Dendritic cell treated with granulocyte-macrophage colony-stimulating factor and Interleukin-4, amounts not matched to agents 40 ng/mL and 50 ng/mL, for 4 days (primary cell): ENCODE data around the gene TRAIP.
"Not testable (repeated sequence)": the region's sequence is repeated elsewhere in the genome, so short reads cannot be mapped to it uniquely, and the experiment has no call there.

ENCODE experiments used
- H3K27ac Mint-ChIP-seq: one replicate; pipeline ENCODE4 v1.8.0; 2022; ENCODE audit warnings: mild to moderate bottlenecking, mixed read lengths
- H3K27me3 Mint-ChIP-seq: one replicate; pipeline ENCODE4 v1.8.0; 2022; ENCODE audit warnings: mild to moderate bottlenecking, mixed read lengths
- H3K36me3 Mint-ChIP-seq: one replicate; pipeline ENCODE4 v1.8.0; 2022; ENCODE audit warnings: low read depth, mixed read lengths
- H3K4me1 Mint-ChIP-seq: one replicate; pipeline ENCODE4 v1.8.0; 2022; ENCODE audit warnings: low read depth, mixed read lengths
- H3K4me3 Mint-ChIP-seq: one replicate; pipeline ENCODE4 v1.8.0; 2022; ENCODE audit warnings: mild to moderate bottlenecking, moderate library complexity, mixed read lengths
- H3K9me3 Mint-ChIP-seq: one replicate; pipeline ENCODE4 v1.8.0; 2022; ENCODE audit warnings: mixed read lengths
- intact Hi-C: fragments of 100-400 bp; cut with micrococcal nuclease; formaldehyde crosslinking; loops from one replicate; pipeline ENCODE4 v1.15.0; 2022

The TRAIP gene

DNA sequence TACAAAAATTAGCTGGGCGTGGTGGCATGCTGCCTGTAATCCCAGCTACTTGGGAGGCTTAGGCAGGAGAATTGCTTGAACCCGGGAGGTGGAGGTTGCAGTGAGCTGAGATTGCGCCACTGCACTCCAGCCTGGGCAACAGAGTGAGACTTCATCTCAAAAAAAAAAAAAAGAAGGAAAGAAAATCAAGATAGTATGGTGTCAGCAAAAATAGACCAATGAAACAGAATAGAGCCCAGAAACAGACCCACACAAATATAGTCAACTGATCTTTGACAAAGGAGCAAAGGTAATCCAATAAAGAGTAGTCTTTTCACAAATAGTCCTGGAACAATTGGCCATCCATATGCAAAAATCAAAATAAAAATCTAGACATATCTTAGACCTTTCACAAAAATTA lies 33.2 kb downstream of the TRAIP start:
- H3K27me3 Mint-ChIP-seq, H3K36me3 Mint-ChIP-seq, H3K9me3 Mint-ChIP-seq, H3K27ac Mint-ChIP-seq, intact Hi-C loops, H3K4me1 Mint-ChIP-seq, H3K4me3 Mint-ChIP-seq: not testable (repeated sequence)

DNA sequence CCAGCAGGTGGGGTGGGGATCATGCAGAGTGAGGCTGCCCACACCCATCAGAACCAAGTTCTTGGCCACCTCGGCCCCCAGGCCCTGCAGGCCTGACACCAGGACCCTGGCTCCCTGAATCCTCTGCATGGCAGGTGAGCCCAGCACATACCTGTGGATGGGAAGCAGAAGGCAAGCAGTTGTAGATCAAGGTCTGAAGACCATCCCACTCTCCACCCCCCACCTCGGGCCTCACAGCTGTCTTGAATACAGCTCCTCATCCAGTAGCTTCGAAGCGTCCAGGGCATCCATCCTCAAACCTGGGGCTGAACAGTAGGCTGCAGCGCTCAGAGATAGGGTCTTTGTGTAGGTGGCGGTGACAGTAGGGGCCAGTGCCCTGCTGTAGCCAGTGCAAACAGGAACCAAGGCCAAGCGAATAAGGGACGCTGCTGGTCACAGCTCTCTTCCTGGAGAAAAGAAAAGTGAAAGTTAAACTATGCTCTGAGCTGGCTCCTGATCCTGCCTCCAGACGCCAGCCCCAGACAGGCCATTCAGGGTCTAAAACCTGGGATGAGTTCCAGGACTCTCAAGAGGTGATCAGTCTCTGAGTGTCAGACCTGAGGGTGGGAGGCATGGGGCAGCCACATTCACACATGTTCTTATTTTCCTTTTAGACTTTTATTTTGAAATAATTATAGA lies 42.7 kb downstream of the TRAIP start, which contains the start of gene UBA7:
Gene UBA7, minus strand, starts transcription at position 457 of the 678 bp plus-strand sequence. Its CDS starts 166 bp downstream, at position 291.
- Mint-ChIP-seq H3K9me3 (no peaks in the 10 kb centered on the region), H3K4me3 (peak within 1 kb of the TSS; percentile 82), H3K27me3 (no peaks in the 10 kb centered on the region), H3K27ac (peak within 1 kb of the TSS; percentile 89), H3K4me1 (peaks cover 39% of the 10 kb centered on the region), H3K36me3 (peaks cover 43% of the 10 kb centered on the region)
- intact Hi-C loops = no loop called here

DNA sequence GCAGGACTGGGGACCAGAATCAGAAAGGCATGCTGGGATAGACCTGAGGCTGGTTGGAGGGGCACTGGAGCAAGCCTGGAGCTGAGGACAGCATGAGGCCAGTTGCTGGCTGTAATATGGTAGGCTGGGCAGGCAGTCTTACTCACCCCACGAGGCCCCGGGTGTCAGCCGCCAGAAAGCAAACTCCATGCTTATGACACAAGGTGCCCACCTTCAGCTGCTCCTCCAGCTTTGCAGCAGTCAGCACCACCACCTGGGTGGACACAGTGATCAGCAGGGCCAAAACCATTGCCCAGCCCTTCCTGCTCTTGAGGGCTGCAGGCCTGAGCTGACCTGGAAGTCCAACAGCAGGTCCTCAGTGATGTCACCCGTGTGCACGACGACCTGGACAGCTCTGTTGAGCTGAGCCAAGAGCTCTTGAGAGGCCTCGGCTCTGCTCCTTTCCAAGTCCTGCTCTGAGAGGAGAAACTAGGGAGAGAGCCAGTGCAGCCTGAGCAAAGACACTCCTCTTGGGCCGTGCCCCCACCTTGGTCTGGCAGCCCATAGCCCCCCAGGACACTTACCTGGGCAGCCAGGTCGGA lies 43.4 kb downstream of the TRAIP start:
- Mint-ChIP-seq H3K27me3 (no peaks in the 10 kb centered on the region), H3K9me3 (no peaks in the 10 kb centered on the region), H3K4me3 (peak overlapping the region; percentile 82), H3K4me1 (peaks cover 45% of the 10 kb centered on the region), H3K36me3 (peaks cover 50% of the 10 kb centered on the region), H3K27ac (peak overlapping the region; percentile 89)
- intact Hi-C loops = no loop called here

DNA sequence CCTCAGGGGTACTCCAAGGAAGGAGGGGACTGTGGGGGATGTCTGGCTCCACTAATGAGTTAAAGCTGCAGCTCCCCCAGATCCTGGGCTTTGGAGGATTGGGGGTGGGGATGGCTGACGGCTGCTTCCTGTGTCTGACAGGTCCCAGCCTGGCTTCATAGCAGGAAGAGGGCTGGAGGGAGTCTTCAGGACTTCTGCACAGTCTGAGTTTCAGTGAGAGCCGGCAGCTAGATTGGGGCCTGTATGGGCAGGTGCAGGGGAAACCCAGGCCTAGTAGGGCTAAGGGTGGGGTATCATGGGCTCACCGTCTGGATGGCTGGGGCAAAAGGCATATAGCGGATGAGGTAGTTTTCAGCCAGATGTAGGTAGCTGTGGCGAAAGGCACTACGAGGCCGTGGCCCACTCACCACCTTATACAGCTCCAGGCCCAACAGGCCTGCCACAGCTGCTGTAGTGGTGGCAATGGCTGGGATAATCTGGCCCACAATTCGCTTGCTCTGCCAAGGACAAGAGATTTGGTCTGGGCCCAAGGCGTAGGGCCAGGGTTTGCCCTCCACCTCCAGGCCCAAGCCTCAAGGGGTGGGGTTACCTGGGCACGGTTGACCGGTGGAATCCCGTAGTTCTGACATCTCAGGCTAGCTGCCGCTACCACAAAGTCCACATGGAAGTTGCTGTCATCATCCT lies 48.8 kb downstream of the TRAIP start:
- intact Hi-C loops = no loop called here
- peaks cover 56% of the 10 kb centered on the region for H3K36me3 Mint-ChIP-seq
- no peaks in the 10 kb centered on the region for H3K9me3 Mint-ChIP-seq
- peaks cover 78% of the 10 kb centered on the region for H3K4me1 Mint-ChIP-seq
- no peak overlapping the region for H3K27ac Mint-ChIP-seq
- H3K4me3 Mint-ChIP-seq = no peak overlapping the region
- peaks cover 10% of the 10 kb centered on the region for H3K27me3 Mint-ChIP-seq

DNA sequence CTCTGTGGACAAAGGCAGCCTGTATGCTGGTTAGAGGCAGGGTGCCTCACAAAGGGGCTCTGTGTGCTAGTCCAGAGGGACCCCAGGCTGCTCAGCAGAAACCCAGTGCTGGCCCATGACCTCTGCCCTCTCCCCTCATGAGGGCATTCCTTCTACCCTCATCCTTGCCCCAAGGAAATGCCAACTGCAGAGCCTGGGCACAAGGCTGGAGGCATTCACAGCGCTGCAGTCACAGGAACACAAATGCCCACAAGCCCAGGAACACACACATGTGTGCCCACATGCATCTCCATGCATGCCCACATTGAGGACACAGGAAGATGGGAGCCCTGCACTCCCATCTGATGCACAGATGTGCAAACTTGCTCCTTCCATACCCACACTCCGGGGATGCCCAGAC lies 49.5 kb downstream of the TRAIP start:
- H3K4me3 Mint-ChIP-seq = no peak overlapping the region
- H3K27ac Mint-ChIP-seq = no peak overlapping the region
- peaks cover 49% of the 10 kb centered on the region for H3K36me3 Mint-ChIP-seq
- H3K9me3 Mint-ChIP-seq = no peaks in the 10 kb centered on the region
- H3K4me1 Mint-ChIP-seq = peaks cover 78% of the 10 kb centered on the region
- intact Hi-C loops = no loop called here
- H3K27me3 Mint-ChIP-seq = peaks cover 17% of the 10 kb centered on the region

DNA sequence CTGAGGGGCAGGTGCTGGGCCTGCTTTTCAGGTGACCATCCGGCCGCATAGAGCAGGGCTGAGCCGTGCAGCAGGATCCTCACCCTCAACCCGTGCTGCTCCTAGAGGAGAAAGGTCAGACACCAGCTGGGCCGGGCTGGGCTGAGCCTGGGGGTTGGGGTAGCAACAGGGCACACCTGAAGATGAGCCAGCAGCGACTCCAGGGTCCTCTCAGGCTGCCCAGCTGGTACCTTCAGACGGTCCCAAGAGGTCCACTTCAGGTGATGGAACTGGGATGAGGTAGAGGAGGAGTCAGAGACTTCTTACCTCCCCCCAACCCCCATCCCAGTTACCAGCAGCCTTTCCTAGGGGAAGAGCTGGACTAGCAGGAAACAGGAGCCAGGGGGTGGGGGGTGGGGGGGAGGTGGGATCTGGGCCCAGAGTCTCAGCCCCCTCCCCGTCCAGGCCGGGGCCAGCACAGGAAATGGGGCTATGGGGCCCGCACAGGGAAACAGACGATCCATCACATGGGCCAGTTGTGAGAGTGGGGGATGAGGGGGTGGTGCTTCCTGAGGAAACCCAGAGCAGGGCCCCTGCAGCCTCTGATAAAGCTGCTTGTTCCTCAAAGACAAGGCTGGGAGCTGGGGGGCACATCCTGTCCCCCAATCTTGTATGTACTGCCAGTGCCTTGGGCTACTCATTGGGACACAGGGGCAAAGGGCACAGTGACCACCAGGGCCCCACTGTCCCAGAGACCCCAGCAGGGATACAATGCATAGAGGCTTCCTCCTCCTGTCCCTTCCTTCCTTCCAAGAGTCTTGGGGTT lies 50.3 kb downstream of the TRAIP start:
- Mint-ChIP-seq H3K9me3 (no peaks in the 10 kb centered on the region), H3K27ac (peak overlapping the region; percentile 18), H3K36me3 (peaks cover 41% of the 10 kb centered on the region), H3K4me3 (no peak overlapping the region), H3K4me1 (peaks cover 73% of the 10 kb centered on the region), H3K27me3 (peaks cover 24% of the 10 kb centered on the region)
- intact Hi-C loops = no loop called here

DNA sequence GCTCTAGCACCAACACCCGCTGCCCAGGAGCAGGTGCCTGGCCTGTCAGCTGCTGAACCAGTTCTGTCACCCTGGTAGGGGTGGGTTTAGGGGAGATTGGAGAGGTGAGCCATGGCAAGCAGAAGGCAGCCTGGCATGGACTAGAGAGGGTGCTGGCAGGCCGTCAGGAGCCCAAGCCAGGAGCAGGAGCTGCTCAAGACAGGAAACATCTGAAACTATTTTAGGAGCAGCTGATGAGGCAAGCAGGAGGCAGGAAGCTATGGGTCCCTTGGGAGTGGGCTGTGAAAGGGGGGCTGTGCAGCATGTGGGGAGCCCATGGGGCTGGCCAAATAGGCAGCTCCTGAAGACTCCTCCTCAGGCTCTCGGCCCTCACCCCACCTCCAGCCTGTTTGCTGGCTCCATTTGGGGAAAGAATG lies 51.0 kb downstream of the TRAIP start:
- Mint-ChIP-seq H3K36me3 (peaks cover 34% of the 10 kb centered on the region), H3K9me3 (no peaks in the 10 kb centered on the region), H3K4me1 (peaks cover 68% of the 10 kb centered on the region), H3K27me3 (peaks cover 26% of the 10 kb centered on the region), H3K4me3 (no peak overlapping the region), H3K27ac (peak overlapping the region; percentile 18)
- intact Hi-C loops = no loop called here

DNA sequence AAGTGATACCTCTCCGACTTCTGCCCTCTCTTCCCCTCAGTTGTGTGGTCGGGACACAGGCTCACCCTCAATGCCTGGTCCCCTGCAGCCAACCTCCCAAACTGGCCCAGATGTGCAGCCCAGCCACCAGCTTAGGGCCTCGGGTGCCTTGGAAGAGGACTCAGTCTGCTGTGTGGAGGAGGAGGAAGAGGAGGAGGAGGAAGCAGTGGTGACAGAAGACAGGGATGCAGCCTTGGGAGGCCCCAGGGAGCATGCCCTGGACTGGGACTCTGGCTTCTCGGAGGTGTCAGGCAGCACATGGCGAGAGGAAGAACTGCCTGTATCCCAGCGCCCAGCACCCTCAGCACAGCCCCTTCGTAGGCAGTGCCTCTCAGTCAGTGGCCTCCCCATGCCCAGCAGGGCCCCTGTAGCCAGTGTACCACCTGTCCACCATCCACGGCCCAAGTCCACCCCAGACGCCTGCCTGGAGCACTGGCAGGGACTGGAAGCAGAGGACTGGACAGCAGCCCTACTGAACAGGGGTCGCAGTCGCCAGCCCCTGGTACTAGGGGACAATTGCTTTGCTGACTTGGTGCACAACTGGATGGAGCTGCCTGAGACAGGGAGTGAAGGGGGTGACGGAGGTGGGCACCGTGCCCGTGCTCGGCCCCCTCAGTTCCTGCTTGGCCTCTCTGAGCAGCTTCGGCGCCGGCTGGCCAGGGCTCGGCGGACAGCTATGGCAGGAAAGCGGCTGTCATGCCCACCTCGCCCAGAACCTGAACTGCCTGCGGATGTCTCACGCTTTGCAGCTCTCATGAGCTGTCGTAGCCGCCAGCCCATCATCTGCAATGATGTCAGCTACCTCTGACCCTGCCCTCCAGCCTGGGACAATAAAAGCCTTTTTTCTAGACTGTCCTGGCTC lies 52.0 kb downstream of the TRAIP start:
- intact Hi-C loops = no loop called here
- H3K36me3 Mint-ChIP-seq = peaks cover 24% of the 10 kb centered on the region
- no peak overlapping the region for H3K27ac Mint-ChIP-seq
- peaks cover 26% of the 10 kb centered on the region for H3K27me3 Mint-ChIP-seq
- H3K4me3 Mint-ChIP-seq = peak overlapping the region; percentile 84
- H3K4me1 Mint-ChIP-seq = peaks cover 61% of the 10 kb centered on the region
- H3K9me3 Mint-ChIP-seq = no peaks in the 10 kb centered on the region

DNA sequence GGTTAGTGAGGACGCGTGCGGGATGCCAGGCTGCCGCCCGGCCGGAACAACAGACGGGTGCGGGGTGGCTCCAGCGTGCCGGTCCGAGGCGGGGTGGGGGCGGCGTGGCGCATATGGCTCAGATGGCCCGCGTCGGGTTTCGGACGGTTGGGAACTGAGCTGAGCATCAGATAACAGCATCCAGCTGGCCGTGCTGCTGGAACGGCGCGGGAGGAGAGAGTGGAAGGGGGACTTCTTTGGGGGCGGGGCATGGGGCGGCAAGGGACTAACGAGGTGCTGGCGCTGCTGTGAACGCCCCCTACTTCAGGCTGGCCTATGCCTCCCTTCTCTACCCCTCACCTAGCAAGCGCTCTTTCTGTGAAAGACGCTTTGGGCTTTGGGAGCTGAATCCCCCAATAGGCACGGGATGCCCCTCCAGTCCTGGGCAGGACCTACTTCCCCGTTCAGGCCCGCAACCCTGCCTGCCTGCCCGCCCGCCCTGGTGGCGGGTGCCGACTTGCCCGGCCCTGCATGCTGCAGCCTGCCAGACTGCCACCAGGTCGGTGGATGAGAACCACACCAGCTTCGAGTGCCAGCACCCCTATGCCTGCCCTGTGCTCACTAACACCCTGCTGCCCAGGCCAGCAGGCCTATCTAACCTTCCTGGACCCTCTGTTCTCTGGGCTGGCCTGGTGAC lies 52.8 kb downstream of the TRAIP start:
- peak overlapping the region; percentile 80 for H3K27ac Mint-ChIP-seq
- peaks cover 27% of the 10 kb centered on the region for H3K27me3 Mint-ChIP-seq
- no peaks in the 10 kb centered on the region for H3K9me3 Mint-ChIP-seq
- peak overlapping the region; percentile 84 for H3K4me3 Mint-ChIP-seq
- H3K4me1 Mint-ChIP-seq = peaks cover 58% of the 10 kb centered on the region
- H3K36me3 Mint-ChIP-seq = peaks cover 16% of the 10 kb centered on the region
- intact Hi-C loops = no loop called here

DNA sequence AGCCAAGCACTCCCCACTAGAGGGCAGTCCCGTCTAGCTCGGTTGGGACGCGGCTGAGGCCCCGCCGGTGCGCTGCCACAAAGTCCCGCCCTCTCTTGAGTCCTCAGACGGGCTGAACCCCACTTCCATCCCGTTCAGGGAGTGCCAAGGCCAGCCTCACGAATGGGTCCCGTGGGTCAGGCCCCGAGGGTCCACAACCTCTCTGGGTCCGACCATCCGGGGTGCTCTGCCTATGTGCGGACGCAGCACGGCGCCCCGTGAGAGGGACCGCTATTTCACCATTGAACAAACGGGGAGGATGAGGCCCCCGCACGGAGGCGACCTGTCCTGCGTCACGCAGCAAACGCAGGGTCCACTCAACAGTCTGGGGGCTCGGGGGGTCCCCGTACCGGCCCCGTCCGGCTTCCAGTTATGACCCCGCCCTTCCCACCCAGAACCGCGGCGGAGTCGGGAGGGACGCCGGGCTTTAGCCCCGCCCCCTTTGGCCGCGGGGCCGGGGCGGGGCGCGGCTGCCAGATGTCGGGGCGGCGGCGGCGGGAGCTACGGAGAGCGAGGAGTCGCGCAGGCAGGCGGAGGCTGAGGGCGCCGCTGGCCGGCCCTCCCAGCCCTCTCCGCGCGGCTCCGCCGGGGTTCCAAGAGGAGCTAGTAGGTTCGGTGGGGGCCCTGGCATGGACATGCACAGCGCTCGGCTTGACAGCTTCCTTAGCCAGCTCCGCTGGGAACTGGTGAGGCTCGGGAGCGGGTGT lies 53.5 kb downstream of the TRAIP start, which contains the start of gene INKA1:
Gene INKA1, plus strand, starts transcription at position 543 of the 746 bp plus-strand sequence. Its CDS starts 132 bp downstream, at position 675.
- H3K36me3 Mint-ChIP-seq = peaks cover 9% of the 10 kb centered on the region
- no peaks in the 10 kb centered on the region for H3K9me3 Mint-ChIP-seq
- peaks cover 27% of the 10 kb centered on the region for H3K27me3 Mint-ChIP-seq
- peaks cover 51% of the 10 kb centered on the region for H3K4me1 Mint-ChIP-seq
- H3K27ac Mint-ChIP-seq = peak within 1 kb of the TSS; percentile 80
- intact Hi-C loops = loop anchor here (1.0 kb wide), 1 partner anchor 36 kb away; no protein-coding TSS in a partner anchor
- H3K4me3 Mint-ChIP-seq = peak within 1 kb of the TSS; percentile 84

DNA sequence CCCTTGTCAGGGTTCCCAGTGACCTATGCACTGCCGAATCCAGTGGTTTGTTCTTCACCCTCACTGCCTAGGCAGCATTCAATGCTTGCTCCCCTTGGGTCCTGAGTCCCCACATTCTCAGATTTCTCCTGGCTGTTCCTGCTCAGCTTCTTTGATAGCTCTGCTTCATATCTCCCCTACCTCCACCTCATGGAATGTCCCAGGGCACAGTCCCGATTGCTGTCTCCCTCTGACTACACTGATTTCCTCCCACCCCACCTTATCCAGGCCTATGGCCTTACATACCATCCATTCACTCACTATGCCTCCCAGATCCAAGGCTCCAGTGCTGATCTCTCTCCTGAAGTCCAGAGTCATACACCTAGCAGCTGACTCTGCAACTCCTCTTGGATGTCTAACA lies 55.2 kb downstream of the TRAIP start:
- Mint-ChIP-seq H3K27me3 (peaks cover 27% of the 10 kb centered on the region), H3K4me3 (no peak overlapping the region), H3K4me1 (peaks cover 42% of the 10 kb centered on the region), H3K27ac (no peak overlapping the region), H3K9me3 (no peaks in the 10 kb centered on the region), H3K36me3 (peaks cover 9% of the 10 kb centered on the region)
- intact Hi-C loops = no loop called here

DNA sequence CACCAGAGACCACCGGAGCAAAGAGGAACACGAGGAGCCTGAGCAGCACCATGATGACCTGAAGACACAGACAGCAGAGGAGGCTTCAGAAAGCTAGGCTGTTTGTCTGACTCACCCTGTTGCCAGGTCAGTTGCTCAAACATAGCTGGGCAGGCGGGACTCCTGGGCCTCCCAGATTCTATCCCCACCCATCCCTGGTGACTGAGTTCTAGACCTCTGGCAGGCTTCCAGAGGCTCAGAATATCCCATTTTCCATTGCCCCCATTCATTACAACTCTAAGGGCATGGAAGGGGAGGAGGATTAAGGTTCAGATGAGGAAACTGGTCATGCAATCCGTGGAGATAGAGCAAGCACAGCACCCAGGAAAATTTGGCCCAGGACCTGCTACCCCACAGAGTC lies 56.6 kb downstream of the TRAIP start, which contains the start of gene CDHR4:
Gene CDHR4, minus strand, starts transcription at position 113 of the 400 bp plus-strand sequence. Its CDS starts 61 bp downstream, at position 52.
- peaks cover 28% of the 10 kb centered on the region for H3K4me1 Mint-ChIP-seq
- no peak within 1 kb of the TSS for H3K27ac Mint-ChIP-seq
- no peaks in the 10 kb centered on the region for H3K36me3 Mint-ChIP-seq
- no peaks in the 10 kb centered on the region for H3K9me3 Mint-ChIP-seq
- peaks cover 23% of the 10 kb centered on the region for H3K27me3 Mint-ChIP-seq
- intact Hi-C loops = no loop called here
- no peak within 1 kb of the TSS for H3K4me3 Mint-ChIP-seq
